ENCODE results near the gene AP1S1.

Gene AP1S1

DNA sequence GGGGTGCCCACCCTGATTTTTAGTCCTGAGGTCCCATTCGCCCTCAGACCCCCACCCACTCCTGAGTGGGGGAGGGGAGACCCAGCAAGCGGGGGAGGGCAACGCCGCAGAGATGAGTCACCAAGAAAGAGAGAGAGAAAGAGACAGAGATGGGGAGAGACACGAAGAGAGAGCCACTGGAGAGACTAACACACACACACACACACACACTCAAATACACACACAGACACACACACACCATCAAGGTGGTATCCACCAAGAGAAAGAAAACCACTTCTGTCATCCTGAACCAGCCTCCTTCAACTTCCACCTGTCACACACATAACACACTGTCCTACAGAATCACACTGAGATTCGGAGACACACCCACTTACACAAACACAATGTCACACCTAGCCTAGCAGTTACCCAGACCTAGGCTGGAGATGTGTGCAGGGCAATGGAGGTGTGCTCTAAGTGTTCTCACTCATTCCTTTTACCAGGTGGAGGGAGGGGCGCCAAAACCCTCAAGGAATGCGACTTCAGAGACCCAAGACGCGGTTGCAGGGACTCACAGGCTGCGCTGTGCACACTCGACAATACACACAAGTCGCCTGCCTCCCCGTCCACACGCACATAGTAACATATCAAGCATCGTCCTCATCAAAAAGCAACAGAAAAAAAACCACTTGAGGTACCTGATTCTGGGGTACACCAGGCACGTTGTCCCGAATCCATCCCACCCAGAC, 15.0 kb downstream of the AP1S1 start:
- Histone ChIP-seq H3K27ac (no peak overlapping the region), H3K4me1 (peaks cover 4 to 61% (median 46%) of the 10 kb centered on the region in 4 donors), H3K27me3 (peaks cover 11 to 99% of the 10 kb centered on the region in 2 donors), H3K4me3 (no peak overlapping the region), H3K36me3 (no peaks in the 10 kb centered on the region), H3K9me3 (no peaks in the 10 kb centered on the region)
- no peak for DNase-seq
- no peak for TF ChIP-seq CTCF (IDR thresholded peaks at IDR 0.05)
- intact Hi-C loops (cut with DNase I; ENCODE audit: low total_unique reads): loop anchor here (2.0 to 10.0 kb wide), 2 partner anchors 24 to 274 kb away; partner anchors contain the start of gene ACHE

DNA sequence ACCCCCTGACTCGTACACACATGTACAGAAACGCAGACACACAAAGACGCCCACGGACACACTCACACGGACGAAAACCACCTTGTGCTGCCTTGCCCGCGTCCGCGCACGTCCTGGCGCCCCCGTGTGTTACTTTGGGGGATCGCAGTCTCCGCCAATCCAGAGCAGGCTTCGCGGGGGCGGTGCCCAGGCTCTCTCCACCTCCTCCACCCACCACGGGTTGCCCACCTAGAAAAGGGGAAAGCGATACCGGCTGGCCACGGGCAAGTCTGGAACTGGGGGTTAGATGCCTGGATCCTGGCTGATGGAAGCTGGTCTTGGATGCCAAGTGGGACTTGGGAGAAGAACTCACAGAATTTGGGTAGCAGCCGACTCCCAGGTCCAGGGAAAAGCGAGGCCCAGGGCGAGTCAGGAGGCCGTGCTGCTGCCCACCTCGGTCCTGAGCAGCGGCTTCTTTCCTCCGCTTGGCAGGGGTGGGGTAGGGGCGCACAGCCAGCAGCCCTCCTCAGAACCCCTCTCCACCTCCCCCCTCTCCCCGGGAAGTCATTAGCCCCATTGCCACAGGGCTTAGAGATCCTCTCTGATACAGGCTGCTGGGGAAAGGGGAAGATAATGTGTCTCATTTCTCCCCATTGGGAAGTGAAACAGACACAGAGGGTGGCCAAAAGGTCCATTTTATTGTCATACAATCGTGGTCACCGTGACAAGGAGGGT, 15.7 kb downstream of the AP1S1 start:
- H3K4me3 ChIP-seq: no peak overlapping the region
- peak; percentile 77 to 84 for TF ChIP-seq CTCF (IDR thresholded peaks at IDR 0.05)
- peaks cover 11 to 99% of the 10 kb centered on the region in 2 donors for H3K27me3 ChIP-seq
- no peaks in the 10 kb centered on the region for H3K36me3 ChIP-seq
- intact Hi-C loops (cut with DNase I; ENCODE audit: low total_unique reads): loop anchor here (2.0 to 10.0 kb wide), 2 partner anchors 25 to 275 kb away; partner anchors contain the start of gene ACHE
- DNase-seq: peak; percentile 65 to 79
- peaks cover 4 to 58% (median 43%) of the 10 kb centered on the region in 4 donors for H3K4me1 ChIP-seq
- no peak overlapping the region for H3K27ac ChIP-seq
- no peaks in the 10 kb centered on the region for H3K9me3 ChIP-seq

- TF ChIP-seq CTCF (IDR thresholded peaks at IDR 0.05): no peak
- Histone ChIP-seq H3K4me3 (no peak overlapping the region), H3K36me3 (no peaks in the 10 kb centered on the region), H3K4me1 (peaks cover 4 to 50% (median 35%) of the 10 kb centered on the region in 4 donors), H3K27ac (no peak overlapping the region), H3K27me3 (peaks cover 11 to 99% of the 10 kb centered on the region in 2 donors), H3K9me3 (no peaks in the 10 kb centered on the region)
- no peak for DNase-seq
- intact Hi-C loops (cut with DNase I; ENCODE audit: low total_unique reads): no loop called here
Observed at GRCh38 chr7:101170617-101171441, 16.6 kb downstream of the AP1S1 start.

GRCh38 chr7:101171442-101171837, 17.2 kb downstream of the AP1S1 start:
- DNase-seq: no peak
- Histone ChIP-seq H3K27me3 (peaks cover 11 to 99% of the 10 kb centered on the region in 2 donors), H3K27ac (no peak overlapping the region), H3K4me1 (peaks cover 4 to 46% (median 33%) of the 10 kb centered on the region in 4 donors), H3K36me3 (no peaks in the 10 kb centered on the region), H3K9me3 (no peaks in the 10 kb centered on the region), H3K4me3 (no peak overlapping the region)
- no peak for TF ChIP-seq CTCF (IDR thresholded peaks at IDR 0.05)
- intact Hi-C loops (cut with DNase I; ENCODE audit: low total_unique reads): no loop called here

- Histone ChIP-seq H3K9me3 (no peaks in the 10 kb centered on the region), H3K27me3 (peaks cover 11 to 99% of the 10 kb centered on the region in 2 donors), H3K4me3 (no peak overlapping the region), H3K36me3 (no peaks in the 10 kb centered on the region), H3K27ac (no peak overlapping the region), H3K4me1 (peaks cover 4 to 46% (median 33%) of the 10 kb centered on the region in 4 donors)
- intact Hi-C loops (cut with DNase I; ENCODE audit: low total_unique reads): no loop called here
- no peak for TF ChIP-seq CTCF (IDR thresholded peaks at IDR 0.05)
- no peak for DNase-seq
Observed at GRCh38 chr7:101172005-101172853, 18.0 kb downstream of the AP1S1 start.

All from tibial artery (tissue), 4 donors.